Renal pelvis (tissue), 4 donors: ENCODE measurements around the gene ZNF808. TPM values are rescaled to one million over a fixed set of nuclear protein-coding genes. Genes with fewer than 3 reads are reported as not detected.
"Not testable (repeated sequence)": the region's sequence is repeated elsewhere in the genome, so short reads cannot be mapped to it uniquely, and the experiment has no call there.

ENCODE experiments used
- DNase-seq: peaks from one replicate; pipeline ENCODE4 v3.0.0-alpha.2; 2013
- polyA plus RNA-seq, 3 donors: library from polyadenylated mRNA; unstranded; fragments of 120-200 nt; gene quantifications; one replicate each; pipeline ENCODE4 v1.2.1, GENCODE V29; 2013; ENCODE audit not compliant: insufficient read length in 3 of 3

The ZNF808 gene
- polyA plus RNA-seq, 3 donors, result 8.4 to 25.7 (median 18.9) TPM

- DNase-seq, result no peak
Measured at GRCh38 chr19:52592301-52592700, 64.8 kb downstream of the ZNF808 start.

GRCh38 chr19:52593441-52593840 lies 66.0 kb downstream of the ZNF808 start:
- not testable (repeated sequence) for DNase-seq

- DNase-seq, result no peak
Measured at GRCh38 chr19:52599241-52599640, 71.8 kb downstream of the ZNF808 start.

- no peak for DNase-seq
Measured at GRCh38 chr19:52600639-52601024, 73.2 kb downstream of the ZNF808 start.

- peak; percentile 90 for DNase-seq
Measured at GRCh38 chr19:52601025-52601973, 73.8 kb downstream of the ZNF808 start.

GRCh38 chr19:52601974-52602366 lies 74.5 kb downstream of the ZNF808 start:
- DNase-seq, result not testable (repeated sequence)

GRCh38 chr19:52602941-52603340 lies 75.5 kb downstream of the ZNF808 start:
- DNase-seq, result no peak

- DNase-seq, result no peak
Measured at GRCh38 chr19:52603558-52604207, 76.2 kb downstream of the ZNF808 start.

Other genes starting within 250 kb of the ZNF808 start
- 10 to 100 TPM; 15.9 to 16.5 (median 16.4) TPM for gene ZNF480, start 230.5 kb upstream of the ZNF808 start, polyA plus RNA-seq
- gene ZNF610, start 191.4 kb upstream of the ZNF808 start, polyA plus RNA-seq, result 10 to 100 TPM; 11.2 to 13.4 (median 11.4) TPM
- 10 to 100 TPM; 20.1 to 30.0 (median 25.4) TPM for gene ZNF880, start 157.7 kb upstream of the ZNF808 start, polyA plus RNA-seq
- gene ZNF528, start 129.8 kb upstream of the ZNF808 start, polyA plus RNA-seq, result 10 to 100 TPM; 28.0 to 62.6 (median 51.5) TPM
- 1 to 10 TPM in 1 of 3 donors, under 1 TPM in 2; 0.27 to 1.2 (median 0.43) TPM for gene ZNF534, start 98.5 kb upstream of the ZNF808 start, polyA plus RNA-seq
- 1 to 10 TPM; 5.6 to 8.6 (median 5.7) TPM for gene ZNF578, start 74.1 kb upstream of the ZNF808 start, polyA plus RNA-seq
- gene ZNF701, start 42.6 kb downstream of the ZNF808 start, polyA plus RNA-seq, result 10 to 100 TPM; 12.5 to 22.2 (median 20.3) TPM
- gene ZNF83, start 110.7 kb downstream of the ZNF808 start, polyA plus RNA-seq, result 100 to 1,000 TPM in 1 of 3 donors, 10 to 100 TPM in 2; 51.0 to 118 (median 81.5) TPM
- gene ZNF611, start 207.4 kb downstream of the ZNF808 start, polyA plus RNA-seq, result 10 to 100 TPM; 14.8 to 33.3 (median 27.2) TPM